PC-3 (cell line): Measurements from ENCODE around the gene RNU2-63P. TPM values are rescaled to one million over a fixed set of nuclear protein-coding genes. Genes with fewer than 3 reads are reported as not detected.

Source experiments
- ATAC-seq: fragments of 200-7000 bp; cut with Tn5 transposase; 2 replicates; pipeline ENCODE4 v1.9.1; 2020; ENCODE audit warnings: mild to moderate bottlenecking, moderate library complexity
- Bru-seq: library from RNA; stranded (reverse); fragments of 400-500 nt; gene quantifications from one replicate; lab custom pipeline; 2021; lab: Mats Ljungman, UMichigan
- BruChase-seq, 2 experiments: library from RNA; stranded (reverse); fragments of 400-500 nt; gene quantifications; one replicate each; lab custom pipeline; 2021; lab: Mats Ljungman, UMichigan
- BruUV-seq: library from RNA; stranded (reverse); fragments of 400-500 nt; replicated peaks from 2 replicates; lab custom pipeline; 2021; lab: Mats Ljungman, UMichigan
- CTCF ChIA-PET: fragments of 300-600 bp; sonication (Branson Sonifier 250); formaldehyde crosslinking; loops from one replicate; lab custom pipeline; 2022; ENCODE audit warnings: antibody characterized with exemption; lab: Charles Lee
- POLR2A ChIA-PET: fragments of 300-600 bp; sonication (Branson Sonifier 250); formaldehyde crosslinking; loops from one replicate; lab custom pipeline; 2022; ENCODE audit warnings: antibody characterized with exemption; ENCODE audit not compliant: unreplicated experiment; lab: Charles Lee
- DNase-seq: peaks from one replicate; pipeline ENCODE4 v3.0.0-alpha.2; 2015
- H2AFZ ChIP-seq: fragments of 300-600 bp; sonication (generic); 2 replicates; pipeline ENCODE4 v1.6.0; 2016; ENCODE audit warnings: antibody characterized with exemption, low read length
- H3F3A ChIP-seq: fragments of 300-600 bp; sonication (generic); one replicate; pipeline ENCODE4 v1.6.0; 2017; ENCODE audit warnings: antibody characterized with exemption, low read length, control low read depth, mild to moderate bottlenecking; ENCODE audit not compliant: unreplicated experiment
- H3K27ac ChIP-seq: fragments of 300-600 bp; sonication (generic); 2 replicates; pipeline ENCODE4 v1.5.1; 2016; ENCODE audit warnings: mild to moderate bottlenecking, low read length
- H3K27me3 ChIP-seq: fragments of 300-600 bp; sonication (generic); 2 replicates; pipeline ENCODE4 v1.6.1; 2016; ENCODE audit warnings: low read length, mixed read lengths
- H3K36me3 ChIP-seq: fragments of 300-600 bp; sonication (generic); 2 replicates; pipeline ENCODE4 v1.6.1; 2016; ENCODE audit warnings: low read depth, mixed run types, low read length, mixed read lengths
- H3K4me1 ChIP-seq: fragments of 300-600 bp; sonication (generic); 2 replicates; pipeline ENCODE4 v1.5.1; 2016; ENCODE audit warnings: low read length; ENCODE audit not compliant: insufficient read depth
- H3K4me2 ChIP-seq: fragments of 300-600 bp; sonication (generic); 2 replicates; pipeline ENCODE4 v1.6.0; 2016; ENCODE audit warnings: low read length
- H3K4me3 ChIP-seq: fragments of 300-600 bp; sonication (generic); 2 replicates; pipeline ENCODE4 v1.5.1; 2016; ENCODE audit warnings: mild to moderate bottlenecking, low read length, mixed read lengths
- H3K79me2 ChIP-seq: fragments of 300-600 bp; sonication (generic); 2 replicates; pipeline ENCODE4 v1.6.1; 2017; ENCODE audit warnings: low read length, mixed read lengths
- H3K9ac ChIP-seq: fragments of 300-600 bp; sonication (generic); 2 replicates; pipeline ENCODE4 v1.6.0; 2016; ENCODE audit warnings: mild to moderate bottlenecking, low read length
- H3K9me2 ChIP-seq: fragments of 300-600 bp; sonication (generic); replicated peaks from 2 replicates; pipeline ENCODE4 v1.6.1; 2016; ENCODE audit warnings: mixed run types, low read length, mixed read lengths
- H3K9me3 ChIP-seq: fragments of 300-600 bp; sonication (generic); 2 replicates; pipeline ENCODE4 v1.6.1; 2016; ENCODE audit warnings: low read length, mixed read lengths
- H4K20me1 ChIP-seq: fragments of 300-600 bp; sonication (generic); 2 replicates; pipeline ENCODE4 v1.6.1; 2016; ENCODE audit warnings: low read length, mixed read lengths
- EZH2 ChIP-seq: fragments of 300-600 bp; sonication (generic); IDR thresholded peaks from one replicate; pipeline ENCODE4 v1.6.1; 2017; ENCODE audit warnings: antibody characterized with exemption, mild to moderate bottlenecking, low read length; ENCODE audit not compliant: unreplicated experiment
- EZH2phosphoT487 ChIP-seq: fragments of 300-600 bp; sonication (generic); IDR thresholded peaks from 2 replicates; pipeline ENCODE4 v1.6.1; 2018; ENCODE audit warnings: mild to moderate bottlenecking, antibody characterized with exemption, low read length, borderline replicate concordance
- intact Hi-C: fragments of 100-400 bp; cut with micrococcal nuclease; formaldehyde crosslinking; loops from 2 replicates; pipeline ENCODE4 v1.9.0; 2023
- long read RNA-seq: library from polyadenylated mRNA; unstranded; transcript quantifications from one replicate; pipeline ENCODE4 v2.0.0, GENCODE V29; 2021; ENCODE audit not compliant: unreplicated experiment
- total RNA-seq: library from RNA; depleted of rRNA; stranded (reverse); fragments of >200 nt; gene quantifications from 2 replicates; pipeline ENCODE4 v1.2.3, GENCODE V29; 2014; rRNA removed
- TF ChIP-seq, protein P1 (sequence below): fragments of 300-600 bp; sonication (generic); conservative IDR thresholded peaks from 2 replicates; pipeline ENCODE4 v1.5.1; 2017; ENCODE audit warnings: antibody characterized with exemption, low read depth, mild to moderate bottlenecking, low read length

RNU2-63P gene
- 122 TPM in 1 of 2 replicates, not detected in the other for total RNA-seq
- Bru-seq, nascent RNA = percentile 98 among the genes with signal in this experiment
- percentile 72 among the genes with signal in this experiment for BruChase-seq, experiment 1, labeled RNA remaining after a 6-hour chase
- BruChase-seq, experiment 2, labeled RNA remaining after a 2-hour chase = percentile 65 among the genes with signal in this experiment
- long read RNA-seq = 0 reads

GRCh38 chr2:88016086-88016959 lies at the start of gene RNU2-63P:
Gene RNU2-63P, minus strand, starts transcription at chr2:88016547.
- TF ChIP-seq EZH2 (no peak), EZH2phosphoT487 (no peak)
- TF ChIP-seq, protein P1, sequence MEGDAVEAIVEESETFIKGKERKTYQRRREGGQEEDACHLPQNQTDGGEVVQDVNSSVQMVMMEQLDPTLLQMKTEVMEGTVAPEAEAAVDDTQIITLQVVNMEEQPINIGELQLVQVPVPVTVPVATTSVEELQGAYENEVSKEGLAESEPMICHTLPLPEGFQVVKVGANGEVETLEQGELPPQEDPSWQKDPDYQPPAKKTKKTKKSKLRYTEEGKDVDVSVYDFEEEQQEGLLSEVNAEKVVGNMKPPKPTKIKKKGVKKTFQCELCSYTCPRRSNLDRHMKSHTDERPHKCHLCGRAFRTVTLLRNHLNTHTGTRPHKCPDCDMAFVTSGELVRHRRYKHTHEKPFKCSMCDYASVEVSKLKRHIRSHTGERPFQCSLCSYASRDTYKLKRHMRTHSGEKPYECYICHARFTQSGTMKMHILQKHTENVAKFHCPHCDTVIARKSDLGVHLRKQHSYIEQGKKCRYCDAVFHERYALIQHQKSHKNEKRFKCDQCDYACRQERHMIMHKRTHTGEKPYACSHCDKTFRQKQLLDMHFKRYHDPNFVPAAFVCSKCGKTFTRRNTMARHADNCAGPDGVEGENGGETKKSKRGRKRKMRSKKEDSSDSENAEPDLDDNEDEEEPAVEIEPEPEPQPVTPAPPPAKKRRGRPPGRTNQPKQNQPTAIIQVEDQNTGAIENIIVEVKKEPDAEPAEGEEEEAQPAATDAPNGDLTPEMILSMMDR = no peak
- DNase-seq (peak; percentile 92), ATAC-seq (peak; percentile 88)
- Histone ChIP-seq H3F3A (no peaks in the 10 kb centered on the region), H3K9ac (peak within 1 kb of the TSS; percentile 91), H3K9me3 (no peaks in the 10 kb centered on the region), H3K4me2 (peak within 1 kb of the TSS; percentile 85), H3K27me3 (no peaks in the 10 kb centered on the region), H3K79me2 (no peaks in the 10 kb centered on the region), H2AFZ (peak within 1 kb of the TSS; percentile 95), H3K9me2 (no peaks in the 10 kb centered on the region), H3K4me1 (no peaks in the 10 kb centered on the region), H4K20me1 (no peaks in the 10 kb centered on the region), H3K27ac (peak within 1 kb of the TSS; percentile 87), H3K36me3 (no peaks in the 10 kb centered on the region), H3K4me3 (peak within 1 kb of the TSS; percentile 72)
- CTCF ChIA-PET = interaction anchor here (0.5 kb wide), 1 partner anchor 26 kb away, joined by 5 read pairs; no protein-coding TSS in a partner anchor
- POLR2A ChIA-PET = interaction anchor here (0.6 kb wide), 3 partner anchors 8 to 622 kb away, joined by 3 read pairs; no protein-coding TSS in a partner anchor
- TSS peak; percentile 100 for BruUV-seq
- intact Hi-C loops = loop anchor here (5.0 kb wide), 1 partner anchor 146 kb away; no protein-coding TSS in a partner anchor

GRCh38 chr2:88061295-88061694 lies 44.9 kb upstream of the RNU2-63P start:
- Histone ChIP-seq H3K4me3 (no peak overlapping the region), H3K9me2 (no peaks in the 10 kb centered on the region), H2AFZ (no peak overlapping the region), H3K4me1 (peaks cover under 1% of the 10 kb centered on the region), H3K27me3 (no peaks in the 10 kb centered on the region), H3K79me2 (no peaks in the 10 kb centered on the region), H3K4me2 (no peak overlapping the region), H3F3A (no peaks in the 10 kb centered on the region), H3K9ac (no peak overlapping the region), H3K9me3 (no peaks in the 10 kb centered on the region), H4K20me1 (no peaks in the 10 kb centered on the region), H3K36me3 (no peaks in the 10 kb centered on the region), H3K27ac (no peak overlapping the region)
- DNase-seq (no peak), ATAC-seq (no peak)
- no TSS peak for BruUV-seq
- ChIA-PET POLR2A (no interaction called here), CTCF (interaction anchor here (1.8 kb wide), 1 partner anchor 100 kb away, joined by 31 read pairs; no protein-coding TSS in a partner anchor)
- TF ChIP-seq, protein P1 = no peak
- no peak for TF ChIP-seq EZH2phosphoT487
- TF ChIP-seq EZH2 = no peak
- intact Hi-C loops = loop anchor here (5.0 kb wide), 1 partner anchor 59 kb away; no protein-coding TSS in a partner anchor
